ENCODE data around the gene PI3. TPM values are rescaled to one million over a fixed set of nuclear protein-coding genes. Genes with fewer than 3 reads are reported as not detected.

PI3 gene
- total RNA-seq, 1 donor from 2014 or later: not detected

GRCh38 chr20:45140836-45141235, 33.9 kb upstream of the PI3 start:
- Mint-ChIP-seq H3K36me3 (ENCODE audit: low read depth) (no peaks in the 10 kb centered on the region), H3K9me3 (ENCODE audit: low read depth) (no peaks in the 10 kb centered on the region), H3K27ac (ENCODE audit: unreplicated experiment) (no peak overlapping the region), H3K27me3 (ENCODE audit: low read depth) (peaks cover 26% of the 10 kb centered on the region), H3K4me3 (ENCODE audit: unreplicated experiment) (no peak overlapping the region), H3K4me1 (ENCODE audit: low read depth) (no peaks in the 10 kb centered on the region)
- TF ChIP-seq, protein P1, sequence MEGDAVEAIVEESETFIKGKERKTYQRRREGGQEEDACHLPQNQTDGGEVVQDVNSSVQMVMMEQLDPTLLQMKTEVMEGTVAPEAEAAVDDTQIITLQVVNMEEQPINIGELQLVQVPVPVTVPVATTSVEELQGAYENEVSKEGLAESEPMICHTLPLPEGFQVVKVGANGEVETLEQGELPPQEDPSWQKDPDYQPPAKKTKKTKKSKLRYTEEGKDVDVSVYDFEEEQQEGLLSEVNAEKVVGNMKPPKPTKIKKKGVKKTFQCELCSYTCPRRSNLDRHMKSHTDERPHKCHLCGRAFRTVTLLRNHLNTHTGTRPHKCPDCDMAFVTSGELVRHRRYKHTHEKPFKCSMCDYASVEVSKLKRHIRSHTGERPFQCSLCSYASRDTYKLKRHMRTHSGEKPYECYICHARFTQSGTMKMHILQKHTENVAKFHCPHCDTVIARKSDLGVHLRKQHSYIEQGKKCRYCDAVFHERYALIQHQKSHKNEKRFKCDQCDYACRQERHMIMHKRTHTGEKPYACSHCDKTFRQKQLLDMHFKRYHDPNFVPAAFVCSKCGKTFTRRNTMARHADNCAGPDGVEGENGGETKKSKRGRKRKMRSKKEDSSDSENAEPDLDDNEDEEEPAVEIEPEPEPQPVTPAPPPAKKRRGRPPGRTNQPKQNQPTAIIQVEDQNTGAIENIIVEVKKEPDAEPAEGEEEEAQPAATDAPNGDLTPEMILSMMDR (IDR thresholded peaks at IDR 0.05): no peak
- no peak for DNase-seq (ENCODE audit: low spot score)

DNA sequence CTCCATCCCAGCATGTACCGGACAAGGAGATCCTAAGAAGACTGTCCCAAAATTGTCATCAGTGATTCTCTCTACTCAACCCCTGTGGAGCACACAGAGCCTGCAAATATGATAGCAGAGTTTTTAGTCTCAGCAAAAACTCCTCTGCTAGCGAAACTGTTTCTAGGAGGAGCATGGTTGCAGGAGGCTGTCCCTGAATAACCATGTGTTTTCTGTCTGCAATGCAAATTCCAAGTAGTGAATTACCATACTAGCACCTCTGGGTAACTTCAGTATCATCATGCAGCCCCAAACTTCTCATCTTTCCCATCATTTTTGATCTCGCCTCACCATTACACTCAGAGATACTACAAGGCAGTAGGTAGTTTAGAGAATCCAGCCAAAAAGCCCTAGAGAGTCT, 25.6 kb upstream of the PI3 start:
- Mint-ChIP-seq H3K9me3 (ENCODE audit: low read depth) (no peaks in the 10 kb centered on the region), H3K4me3 (ENCODE audit: unreplicated experiment) (no peak overlapping the region), H3K27me3 (ENCODE audit: low read depth) (peaks cover 49% of the 10 kb centered on the region), H3K36me3 (ENCODE audit: low read depth) (no peaks in the 10 kb centered on the region), H3K27ac (ENCODE audit: unreplicated experiment) (no peak overlapping the region), H3K4me1 (ENCODE audit: low read depth) (no peaks in the 10 kb centered on the region)
- DNase-seq (ENCODE audit: low spot score): no peak
- TF ChIP-seq, protein P1 (IDR thresholded peaks at IDR 0.05): no peak

DNA sequence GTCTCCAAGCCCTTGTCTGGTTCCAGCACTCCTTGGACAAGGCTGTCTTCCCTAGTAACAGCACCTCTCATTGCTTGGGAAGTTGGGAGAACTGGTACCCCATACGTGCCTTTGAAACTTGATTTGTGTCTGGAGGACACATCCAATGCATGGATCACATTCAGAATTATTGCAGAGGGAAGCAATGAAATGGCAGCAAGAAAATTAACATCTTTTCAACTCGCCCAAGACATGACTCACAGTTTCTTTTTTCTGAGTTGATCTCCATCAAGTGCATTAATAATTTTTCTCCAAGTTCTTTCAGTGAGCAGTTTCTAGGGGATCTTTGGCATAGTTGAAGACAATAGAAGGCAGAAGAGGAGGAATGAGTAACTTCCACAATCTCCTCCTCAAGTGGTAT, 22.3 kb upstream of the PI3 start:
- TF ChIP-seq, protein P1 (IDR thresholded peaks at IDR 0.05): no peak
- Mint-ChIP-seq H3K4me3 (ENCODE audit: unreplicated experiment) (no peak overlapping the region), H3K36me3 (ENCODE audit: low read depth) (no peaks in the 10 kb centered on the region), H3K9me3 (ENCODE audit: low read depth) (no peaks in the 10 kb centered on the region), H3K27me3 (ENCODE audit: low read depth) (peaks cover 38% of the 10 kb centered on the region), H3K27ac (ENCODE audit: unreplicated experiment) (no peak overlapping the region), H3K4me1 (ENCODE audit: low read depth) (no peaks in the 10 kb centered on the region)
- DNase-seq (ENCODE audit: low spot score): no peak

- H3K36me3 Mint-ChIP-seq (ENCODE audit: low read depth): no peaks in the 10 kb centered on the region
- no peak overlapping the region for H3K4me3 Mint-ChIP-seq (ENCODE audit: unreplicated experiment)
- no peak for DNase-seq (ENCODE audit: low spot score)
- H3K27me3 Mint-ChIP-seq (ENCODE audit: low read depth): peaks cover 38% of the 10 kb centered on the region
- TF ChIP-seq, protein P1 (IDR thresholded peaks at IDR 0.05): no peak
- H3K9me3 Mint-ChIP-seq (ENCODE audit: low read depth): no peaks in the 10 kb centered on the region
- H3K27ac Mint-ChIP-seq (ENCODE audit: unreplicated experiment): no peak overlapping the region
- H3K4me1 Mint-ChIP-seq (ENCODE audit: low read depth): no peaks in the 10 kb centered on the region
These were observed 21.6 kb upstream of the PI3 start for GRCh38 chr20:45153147-45153546.

DNA sequence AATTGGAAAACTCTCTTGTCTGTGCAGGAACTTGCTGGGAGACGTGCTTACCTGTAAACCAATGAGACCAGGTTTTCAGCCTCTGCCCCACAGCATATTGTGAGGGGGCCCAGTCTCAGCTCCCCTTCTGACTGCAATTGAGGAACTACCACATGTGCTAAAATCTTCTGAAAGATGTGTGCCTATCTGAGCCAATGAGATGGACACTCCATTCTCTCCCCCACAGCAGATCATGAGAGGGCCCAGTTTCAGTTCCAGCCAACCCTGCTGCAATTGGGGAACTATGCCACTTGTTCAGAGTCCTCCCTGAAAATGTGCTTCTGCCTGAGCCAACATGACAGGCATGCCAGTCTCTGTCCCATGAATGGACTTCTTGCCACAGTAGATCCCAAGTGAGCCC, 20.9 kb upstream of the PI3 start:
- no peak overlapping the region for H3K4me3 Mint-ChIP-seq (ENCODE audit: unreplicated experiment)
- H3K36me3 Mint-ChIP-seq (ENCODE audit: low read depth): no peaks in the 10 kb centered on the region
- H3K27me3 Mint-ChIP-seq (ENCODE audit: low read depth): peaks cover 37% of the 10 kb centered on the region
- DNase-seq (ENCODE audit: low spot score): no peak
- TF ChIP-seq, protein P1 (IDR thresholded peaks at IDR 0.05): no peak
- no peaks in the 10 kb centered on the region for H3K4me1 Mint-ChIP-seq (ENCODE audit: low read depth)
- H3K9me3 Mint-ChIP-seq (ENCODE audit: low read depth): peaks cover 6% of the 10 kb centered on the region
- H3K27ac Mint-ChIP-seq (ENCODE audit: unreplicated experiment): no peak overlapping the region
